Posterior vena cava (tissue), 2 donors: ENCODE results near the gene PMS1. TPM values are rescaled to one million over a fixed set of nuclear protein-coding genes. Genes with fewer than 3 reads are reported as not detected.
"Not testable (repeated sequence)": the region's sequence is repeated elsewhere in the genome, so short reads cannot be mapped to it uniquely, and the experiment has no call there.

Experiments
- DNase-seq: peaks from one replicate; pipeline ENCODE4 v3.0.0-alpha.2; 2020; ENCODE audit warnings: low spot score
- intact Hi-C, 2 donors: fragments of 100-400 bp; cut with DNase I; formaldehyde crosslinking; loops; one replicate each; pipeline versions ENCODE4 v1.14.1 to v1.14.2; 2022 to 2023
- long read RNA-seq, 2 donors: library from polyadenylated mRNA; unstranded; transcript quantifications; one replicate each; pipeline ENCODE4 v2.0.0, GENCODE V29; 2020 to 2021
- total RNA-seq, 2 donors: library from RNA; stranded (reverse); fragmentation: NEBNext Ultra II Directional; extraction: Animal tissue kit (Norgen Biotek cat#: 25700); gene quantifications; one replicate each; pipeline ENCODE4 v1.2.1, GENCODE V29; 2021
- donor health status: DM: yes; HTN: yes; CAD: no.
- donor health status: DM: yes; HTN: yes; CAD: no.

Gene PMS1
- total RNA-seq = 10 to 100 TPM; 20.1 to 25.2 TPM
- long read RNA-seq, donor 1, partial matches to known transcripts = 1 of 8 reads
- long read RNA-seq, donor 1, other reads (novel, unspliced or antisense) = 3 of 8 reads
- long read RNA-seq, donor 2, partial matches to known transcripts = 4 of 10 reads
- long read RNA-seq, donor 2, other reads (novel, unspliced or antisense) = 6 of 10 reads

DNA sequence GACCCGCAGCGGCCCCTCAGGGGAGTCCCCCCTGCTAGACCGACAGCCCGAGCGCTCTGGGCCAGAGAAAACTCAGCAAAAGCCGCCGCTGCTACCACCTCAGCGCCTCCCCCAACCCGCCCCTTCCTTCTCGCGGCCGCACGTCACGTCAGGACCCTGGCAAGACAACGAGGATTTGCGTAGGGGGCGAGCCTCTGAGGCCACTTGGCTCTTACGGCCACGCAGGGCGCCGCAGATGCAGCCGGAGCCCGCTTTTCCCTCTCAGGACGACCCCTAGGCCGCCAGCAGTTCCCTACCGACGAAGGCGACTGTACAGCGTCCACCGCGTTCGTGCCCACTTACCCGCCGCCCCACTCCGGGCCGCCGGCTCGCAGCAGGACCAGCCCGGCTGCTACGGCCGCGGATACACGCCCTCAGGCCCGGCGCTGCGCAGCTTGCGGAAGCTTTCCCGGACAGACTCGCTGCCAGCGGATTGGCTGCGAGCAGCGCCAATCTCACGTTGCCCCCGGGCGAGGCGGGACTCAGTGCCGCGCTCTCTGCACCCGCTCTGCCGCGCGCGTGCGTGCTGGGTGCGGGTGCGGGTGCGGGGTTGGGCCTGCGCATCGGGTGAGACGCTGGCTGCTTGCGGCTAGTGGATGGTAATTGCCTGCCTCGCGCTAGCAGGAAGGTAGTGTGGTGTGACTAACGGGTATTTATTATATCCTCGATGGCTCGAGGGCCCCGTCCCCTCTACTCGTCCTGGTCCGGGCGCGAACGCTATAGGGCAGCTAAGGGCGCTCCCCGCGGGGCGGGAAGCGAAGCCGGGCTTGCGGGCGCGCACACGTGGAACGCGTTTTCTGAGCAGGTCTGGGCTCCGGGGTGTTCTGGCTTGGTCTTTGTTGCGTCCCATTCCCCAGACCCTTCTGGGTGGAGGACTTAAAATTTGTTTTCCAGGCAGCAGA lies at the start of gene PMS1, which contains the start of gene ORMDL1:
Gene PMS1, plus strand, starts transcription at position 524 of the 941 bp plus-strand sequence. CDS start 7,360 bp downstream, outside the sequence.
Gene ORMDL1, minus strand, starts transcription at position 413 of the 941 bp plus-strand sequence. CDS start 1,744 bp downstream, outside the sequence.
- DNase-seq = peak; percentile 99
- intact Hi-C loops = no loop called here

DNA sequence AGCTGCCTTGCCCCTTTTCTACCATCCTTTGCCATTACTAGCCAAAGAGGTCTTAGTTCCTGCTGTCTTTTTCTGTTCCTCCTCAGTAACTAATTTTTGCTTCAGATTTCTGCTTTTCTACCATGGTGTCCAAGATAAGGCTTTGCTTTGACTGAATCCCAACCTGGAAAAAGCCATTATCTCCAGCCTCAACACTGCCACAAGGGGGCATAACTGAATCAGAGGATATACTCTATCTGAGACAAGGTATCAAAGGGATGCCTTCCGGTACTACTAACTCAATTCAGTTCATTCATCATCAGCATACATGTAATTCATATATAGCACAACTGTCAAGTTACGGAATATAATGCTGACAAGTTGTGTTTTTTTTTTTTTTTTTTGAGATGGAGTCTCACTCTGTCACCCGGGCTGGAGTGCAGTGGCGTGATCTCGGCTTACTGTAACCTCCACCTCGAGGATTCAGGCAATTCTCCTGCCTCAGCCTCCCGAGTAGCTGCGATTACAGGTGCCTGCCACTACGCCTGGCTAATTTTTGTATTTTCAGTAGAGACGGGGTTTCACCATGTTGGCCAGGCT lies 33.1 kb upstream of the PMS1 start:
- intact Hi-C loops = loop anchor here in 1 of 2 donors (5.0 kb wide), 1 partner anchor 316 kb away; no protein-coding TSS in a partner anchor
- no peak for DNase-seq

DNA sequence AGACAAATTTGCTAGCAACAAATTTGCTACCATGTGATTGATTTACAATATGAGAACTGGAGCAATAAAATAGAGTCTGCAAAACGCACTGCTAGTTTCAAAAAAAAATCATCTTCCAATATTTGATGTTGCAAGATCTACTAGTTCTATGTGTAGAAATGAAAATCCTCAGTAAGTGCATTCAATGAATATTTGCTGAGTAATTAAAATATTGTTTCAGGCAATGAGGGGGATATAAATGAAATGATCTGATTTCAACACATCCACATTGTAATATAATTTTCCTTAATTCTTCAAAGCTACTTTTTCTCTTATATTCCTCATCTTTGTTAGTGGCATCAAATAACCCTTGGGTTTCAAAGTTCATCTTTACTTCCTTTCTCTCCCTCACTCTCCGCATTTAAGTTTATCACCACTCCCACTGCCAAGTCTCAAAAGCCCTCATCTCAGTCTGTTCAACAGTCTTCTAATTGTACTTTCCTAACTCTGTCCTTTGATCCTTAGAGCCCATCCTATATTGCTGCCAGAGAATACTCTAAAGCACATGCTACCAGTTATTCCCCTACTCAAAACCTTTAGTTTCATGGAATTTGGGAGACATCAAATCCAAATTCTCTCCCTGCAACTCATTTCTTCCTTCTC lies 27.8 kb upstream of the PMS1 start:
- no peak for DNase-seq
- intact Hi-C loops = no loop called here

DNA sequence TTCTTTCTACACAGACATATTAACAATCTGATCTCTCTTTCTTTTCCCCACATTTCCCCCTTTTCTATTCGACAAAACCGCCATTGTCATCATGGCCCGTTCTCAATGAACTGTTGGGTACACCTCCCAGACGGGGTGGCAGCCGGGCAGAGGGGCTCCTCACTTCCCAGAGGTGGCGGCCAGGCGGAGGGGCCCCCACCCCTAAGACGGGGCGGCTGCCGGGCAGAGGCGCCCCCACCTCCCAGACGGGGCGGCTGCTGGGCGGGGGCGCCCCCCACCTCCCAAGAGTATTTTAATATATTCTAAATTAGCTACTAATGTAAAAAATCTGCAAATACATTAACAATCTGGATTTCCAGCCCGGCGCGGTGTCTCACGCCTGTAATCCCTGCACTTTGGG lies 24.1 kb upstream of the PMS1 start:
- DNase-seq, intact Hi-C loops: not testable (repeated sequence)

DNA sequence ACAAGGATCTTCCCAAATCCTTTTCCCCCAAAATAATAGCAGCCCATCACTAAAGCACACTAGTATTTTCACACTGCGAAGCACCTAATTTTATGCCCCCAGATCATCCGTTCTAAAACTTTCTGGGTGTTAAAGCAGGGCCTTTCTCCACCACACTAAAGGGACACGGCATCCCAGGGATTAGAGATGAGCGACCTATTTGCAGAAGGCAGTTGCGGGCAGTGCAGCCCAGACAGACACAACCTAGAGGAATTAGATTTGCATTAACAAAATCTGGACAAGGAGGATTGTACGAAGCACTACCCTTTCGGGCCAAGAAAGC lies 22.1 kb upstream of the PMS1 start:
- intact Hi-C loops = no loop called here
- DNase-seq = no peak

DNA sequence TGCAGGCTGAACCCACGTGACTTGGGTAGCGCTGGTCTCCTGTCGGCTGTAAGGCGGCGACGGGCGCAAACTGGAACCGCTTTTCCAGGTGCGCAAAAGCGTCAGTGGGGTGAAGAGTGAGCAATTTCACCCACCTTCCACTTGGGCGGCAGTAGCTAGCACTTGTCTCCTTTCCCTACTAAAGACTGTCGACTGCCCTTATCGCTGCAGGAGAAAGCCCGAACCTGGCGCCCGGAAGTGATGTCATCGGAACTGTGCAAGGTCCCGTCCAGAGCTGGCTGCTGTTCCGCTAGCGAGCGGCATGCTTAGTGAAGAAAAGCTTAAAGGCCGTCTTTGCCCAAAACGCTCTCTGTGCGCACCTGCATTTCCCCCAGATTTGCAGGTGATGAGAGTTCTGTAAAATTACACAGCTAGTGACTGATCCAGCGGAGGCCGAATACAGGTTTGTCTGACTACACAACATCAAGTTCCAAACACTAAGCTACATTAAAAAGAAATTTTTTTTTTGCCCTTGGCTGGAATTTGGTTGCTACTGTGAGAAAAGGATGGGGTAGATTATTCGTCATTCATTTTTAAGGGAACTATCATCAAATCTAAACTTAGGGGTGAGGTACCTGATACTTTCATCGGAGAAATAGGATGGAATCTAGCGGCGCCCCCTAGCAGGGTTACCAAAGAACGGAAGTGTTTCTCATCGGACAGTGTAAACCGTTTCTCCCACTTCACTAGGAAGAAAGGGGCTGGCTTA lies 21.5 kb upstream of the PMS1 start, which contains the start of gene OSGEPL1:
Gene OSGEPL1, minus strand, starts transcription at position 242 of the 748 bp plus-strand sequence. CDS start 1,152 bp downstream, outside the sequence.
- peak; percentile 98 for DNase-seq
- intact Hi-C loops = no loop called here

DNA sequence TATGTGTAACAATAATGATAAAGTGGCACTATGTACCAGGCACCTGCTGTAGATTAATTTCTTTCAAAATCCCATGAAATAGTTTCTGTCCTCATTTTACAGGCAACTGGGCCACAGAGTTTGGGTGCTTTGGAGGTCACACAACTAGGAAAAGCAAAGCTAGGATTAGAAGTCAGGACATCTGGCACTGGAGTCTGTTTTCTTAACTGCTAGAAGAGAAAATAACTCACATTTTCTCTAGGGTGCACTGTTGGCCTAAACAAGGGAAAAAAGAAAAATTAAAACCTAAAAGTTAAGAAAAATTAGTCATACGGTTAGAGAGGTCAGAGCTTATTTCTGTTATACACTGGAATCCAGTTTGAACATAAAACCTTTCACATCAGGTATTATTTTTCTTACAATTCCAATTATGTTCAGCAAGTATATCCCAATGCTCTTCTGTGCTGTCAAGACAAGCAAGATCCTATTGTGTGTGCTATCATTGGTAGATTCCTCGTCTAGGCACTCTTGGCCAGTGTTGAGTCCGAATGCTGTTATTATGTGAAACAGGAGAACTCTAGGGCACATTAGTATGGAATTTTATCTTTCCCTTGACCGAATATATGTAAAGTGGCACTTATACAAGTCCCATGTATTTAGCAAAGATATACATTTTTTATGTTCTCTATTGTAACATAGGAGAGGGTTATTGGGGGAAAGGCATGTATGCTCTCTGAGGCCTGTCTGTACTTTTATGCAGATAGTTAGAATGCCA lies 20.2 kb upstream of the PMS1 start:
- intact Hi-C loops = no loop called here
- DNase-seq = no peak

DNA sequence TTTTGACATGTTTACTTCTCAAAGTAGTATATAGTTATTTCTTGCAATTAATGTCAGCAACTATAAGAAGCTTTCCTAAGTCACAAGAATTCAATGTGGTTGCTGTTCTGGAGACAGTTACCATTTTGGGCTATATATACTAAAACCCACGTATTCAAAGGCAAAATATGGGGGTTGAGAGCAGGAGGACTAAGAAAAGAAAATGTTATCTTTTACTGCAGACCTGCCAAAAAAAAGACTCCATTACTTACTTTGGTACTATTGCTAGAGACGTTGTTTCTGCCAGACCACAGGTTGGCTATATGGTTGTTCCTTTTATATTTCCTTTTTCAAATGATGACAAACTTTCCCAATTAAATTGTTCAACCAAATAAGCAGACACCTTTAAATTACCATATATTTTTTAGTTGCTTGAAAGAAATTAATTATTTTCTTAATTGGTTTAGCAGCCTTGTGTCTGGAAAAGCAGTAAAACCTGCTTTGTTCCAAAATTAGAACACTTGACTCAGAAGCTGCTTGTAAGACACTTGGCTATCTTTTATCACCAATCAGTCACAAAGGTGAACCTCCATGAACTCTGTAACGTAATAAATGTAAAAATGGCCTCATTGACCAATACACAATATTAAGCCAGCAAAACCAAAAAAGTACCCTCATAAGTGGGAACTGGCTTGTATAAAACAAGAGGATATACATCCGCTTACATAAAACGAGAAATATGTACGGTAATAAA lies 13.5 kb upstream of the PMS1 start:
- intact Hi-C loops = no loop called here

DNA sequence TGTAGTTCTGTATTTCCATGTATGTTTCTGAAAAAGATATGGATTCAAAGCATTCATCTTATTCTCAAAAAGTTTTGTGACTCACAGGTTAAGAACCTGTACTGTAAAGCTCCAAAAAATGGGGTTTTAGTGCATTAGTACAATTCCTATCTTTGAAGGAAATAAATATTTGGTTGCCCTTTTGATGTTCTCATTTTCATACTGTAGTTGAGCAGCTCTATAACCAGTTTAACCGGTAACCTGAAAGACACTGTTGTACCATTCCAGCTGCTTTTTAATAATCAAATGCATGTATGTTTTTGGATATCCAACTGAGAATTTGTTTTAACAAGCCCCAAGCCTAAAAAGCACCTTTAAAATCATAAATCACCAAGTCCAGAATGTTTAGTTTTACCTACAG lies 12.0 kb upstream of the PMS1 start:
- DNase-seq = no peak
- intact Hi-C loops = no loop called here

More for the DNA sequence above, 13.5 kb upstream of the PMS1 start:
- no peak for DNase-seq

DNA sequence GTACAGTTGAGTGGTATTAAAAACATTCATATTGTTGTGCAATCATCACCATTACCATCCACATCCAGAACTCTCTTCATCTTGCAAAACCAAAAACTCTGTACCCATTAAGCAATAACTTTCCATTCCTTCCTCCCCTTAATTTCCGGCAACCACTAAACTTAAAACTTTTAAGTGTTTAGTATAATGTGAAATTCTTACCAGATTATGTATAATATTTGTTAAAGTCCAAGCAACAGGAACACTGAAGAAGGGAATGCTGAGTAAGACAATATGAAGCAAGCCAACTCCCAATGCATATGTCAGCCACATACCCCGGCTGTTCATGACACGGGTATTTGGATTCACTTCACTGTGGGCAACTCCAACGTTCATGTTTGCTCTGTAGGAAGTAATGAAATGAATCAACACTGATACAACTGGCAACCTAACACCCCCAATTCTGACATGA lies 2.0 kb upstream of the PMS1 start:
- intact Hi-C loops = no loop called here
- DNase-seq = no peak

DNA sequence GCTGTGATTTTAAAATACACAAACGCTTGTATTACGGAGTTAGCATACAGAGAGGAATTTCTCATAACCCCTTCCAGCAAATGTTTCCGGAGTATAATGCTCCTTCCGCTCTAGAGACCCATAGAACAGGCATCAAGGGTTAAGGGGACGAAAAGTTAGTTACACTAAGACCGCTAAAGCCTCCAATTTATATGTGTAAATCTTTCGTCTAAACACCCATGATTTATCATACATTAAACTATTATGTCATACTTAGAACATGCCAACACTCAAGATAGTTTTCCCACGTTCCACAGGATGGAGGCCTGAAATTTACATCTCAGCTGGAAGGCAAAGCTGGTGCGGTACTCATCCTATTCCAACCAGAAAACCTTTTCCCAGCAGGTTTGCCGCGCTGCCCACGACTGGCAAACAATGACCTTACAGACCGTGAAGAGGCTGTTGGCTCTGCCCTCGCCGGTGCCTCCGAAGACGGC lies 761 bp upstream of the PMS1 start:
- no peak for DNase-seq
- intact Hi-C loops = no loop called here

DNA sequence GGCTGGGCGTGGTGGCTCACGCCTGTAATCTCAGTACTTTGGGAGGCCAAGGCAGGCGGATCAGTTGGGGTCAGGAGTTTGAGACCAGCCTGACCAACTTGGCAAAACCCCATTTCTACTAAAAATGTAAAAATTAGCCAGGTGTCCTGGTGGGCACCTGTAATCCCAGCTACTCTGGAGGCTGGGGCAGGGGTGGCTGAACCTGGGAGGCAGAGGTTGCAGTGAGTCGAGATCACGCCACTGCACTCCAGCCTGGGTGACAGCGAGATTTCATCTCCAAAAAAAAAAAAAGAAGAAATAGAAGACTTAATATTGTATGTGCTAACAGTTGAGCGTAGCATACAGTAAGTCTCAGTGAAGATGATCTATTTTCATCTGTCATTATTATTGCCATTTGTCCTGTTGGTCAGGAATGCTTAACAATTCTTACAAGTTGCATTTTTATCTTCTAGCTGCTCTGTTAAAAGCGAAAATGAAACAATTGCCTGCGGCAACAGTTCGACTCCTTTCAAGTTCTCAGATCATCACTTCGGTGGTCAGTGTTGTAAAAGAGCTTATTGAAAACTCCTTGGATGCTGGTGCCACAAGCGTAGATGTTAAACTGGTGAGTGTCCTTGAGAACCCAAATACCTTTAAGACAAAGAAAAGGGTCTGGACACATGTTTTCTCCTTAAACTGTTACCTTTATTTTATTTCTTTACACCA lies 7.2 kb downstream of the PMS1 start:
- DNase-seq = no peak
- intact Hi-C loops = no loop called here

DNA sequence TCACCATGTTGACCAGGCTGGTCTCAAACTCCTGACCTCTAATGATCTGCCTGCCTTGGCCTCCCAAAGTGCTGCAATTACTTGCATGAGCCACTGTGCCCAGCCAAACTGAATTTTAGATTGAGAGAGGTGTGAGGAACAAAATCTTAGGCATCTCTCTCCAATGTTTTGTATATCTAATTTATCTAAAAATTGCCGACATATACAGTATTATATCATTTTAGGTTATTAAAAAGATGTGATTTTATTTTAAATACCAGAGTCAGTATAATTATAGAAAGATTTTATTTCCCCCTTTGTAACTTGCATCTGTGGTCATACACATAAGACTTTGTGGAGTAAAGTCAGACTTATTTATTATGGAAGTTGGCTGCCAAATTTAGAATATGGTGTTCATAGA lies 10.1 kb downstream of the PMS1 start:
- intact Hi-C loops = no loop called here
- no peak for DNase-seq

DNA sequence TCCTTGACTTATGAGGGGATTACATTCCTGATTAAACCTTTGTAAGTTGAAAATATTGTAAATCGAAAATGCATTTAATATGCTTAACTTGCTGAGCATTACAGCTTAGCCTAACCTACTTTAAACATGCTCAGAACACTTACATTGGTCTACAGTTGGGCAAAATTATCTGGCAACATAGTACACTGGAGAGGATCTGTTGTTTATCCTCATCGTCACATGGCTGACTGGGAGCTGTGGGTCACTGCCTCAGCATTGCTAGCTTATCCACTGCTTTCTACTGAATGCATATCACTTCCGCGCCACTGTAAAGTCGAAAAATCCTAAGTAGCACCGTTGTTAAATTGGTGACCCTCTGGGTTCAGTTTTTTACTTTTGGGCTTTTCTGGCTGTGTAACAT lies 13.7 kb downstream of the PMS1 start:
- no peak for DNase-seq
- intact Hi-C loops = no loop called here

DNA sequence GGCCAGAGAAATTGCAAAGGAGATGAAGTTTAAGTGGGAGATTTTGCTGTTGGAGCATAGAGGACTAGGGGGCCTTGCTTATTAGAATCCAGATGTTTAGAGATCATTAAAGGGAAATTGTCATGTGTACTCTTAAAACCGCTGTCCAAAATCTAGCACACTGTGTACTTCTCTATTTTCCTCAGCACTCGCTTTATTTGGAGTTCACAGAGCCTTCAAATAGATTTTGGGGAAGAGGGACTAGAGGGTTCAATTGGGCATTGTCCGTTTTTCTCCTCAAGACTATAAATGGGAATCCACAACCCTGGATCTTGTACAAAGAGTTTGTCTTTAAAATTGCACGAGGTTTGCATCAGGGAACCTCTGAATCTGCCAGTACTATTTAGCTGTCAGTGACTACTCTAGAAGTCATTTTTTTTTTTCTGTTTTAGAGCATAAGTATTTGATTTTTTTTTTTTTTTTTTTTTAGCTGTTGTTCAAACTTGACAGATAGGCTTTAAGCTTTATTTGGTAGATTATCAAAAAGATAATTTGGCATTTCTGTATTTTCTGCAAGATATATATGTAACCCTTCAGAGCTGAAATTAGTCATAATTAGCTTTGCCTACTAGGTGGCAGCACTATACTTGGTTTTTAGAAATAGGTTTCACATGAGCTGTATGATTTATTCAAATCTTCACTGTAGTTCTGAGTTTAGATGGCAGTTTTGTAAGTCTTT lies 14.2 kb downstream of the PMS1 start:
- intact Hi-C loops = no loop called here
- DNase-seq = no peak

DNA sequence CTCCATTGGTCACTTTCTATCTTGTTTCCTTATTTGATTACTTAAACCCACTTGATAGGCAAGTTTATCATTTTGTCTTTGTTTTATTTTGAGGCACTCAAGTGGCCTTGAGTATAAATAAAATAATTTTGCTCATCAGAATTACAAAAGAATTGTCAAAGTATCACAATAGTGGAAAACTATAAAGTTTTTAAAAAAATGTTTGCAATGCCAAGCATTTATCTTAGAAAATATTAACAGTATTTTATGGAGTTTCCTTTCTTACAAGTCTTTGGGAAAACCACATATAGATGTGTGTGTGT lies 14.7 kb downstream of the PMS1 start:
- DNase-seq = no peak
- intact Hi-C loops = no loop called here
